Activated CD4-positive, alpha-beta memory T cell treated with anti-CD3 and anti-CD28 coated beads for 36 hours (primary cell): ENCODE data around the gene STX2. TPM values are rescaled to one million over a fixed set of nuclear protein-coding genes. Genes with fewer than 3 reads are reported as not detected.

Source experiments
- CTCF ChIA-PET: fragments of 350-600 bp; sonication (Branson Sonifier 250); formaldehyde crosslinking; loops from one replicate; lab custom pipeline; 2021; ENCODE audit warnings: antibody characterized with exemption, inconsistent platforms; lab: Charles Lee
- POLR2A ChIA-PET: fragments of 350-600 bp; sonication (Branson Sonifier 250); formaldehyde crosslinking; loops from one replicate; lab custom pipeline; 2021; ENCODE audit warnings: antibody characterized with exemption; lab: Charles Lee
- DNase-seq: peaks from one replicate; pipeline ENCODE4 v3.0.0-alpha.2; 2020
- H3K27ac Mint-ChIP-seq: one replicate; pipeline ENCODE4 v1.8.0; 2021; ENCODE audit warnings: mixed read lengths
- H3K27me3 Mint-ChIP-seq: one replicate; pipeline ENCODE4 v1.8.0; 2021; ENCODE audit warnings: mixed read lengths
- H3K36me3 Mint-ChIP-seq: one replicate; pipeline ENCODE4 v1.8.0; 2021; ENCODE audit warnings: mixed read lengths
- H3K4me1 Mint-ChIP-seq: one replicate; pipeline ENCODE4 v1.8.0; 2021; ENCODE audit warnings: low read depth, mixed read lengths
- H3K4me3 Mint-ChIP-seq: one replicate; pipeline ENCODE4 v1.8.0; 2021; ENCODE audit warnings: mild to moderate bottlenecking, mixed read lengths
- H3K9me3 Mint-ChIP-seq: one replicate; pipeline ENCODE4 v1.8.0; 2021; ENCODE audit warnings: mixed read lengths
- intact Hi-C: fragments of 100-400 bp; cut with micrococcal nuclease; formaldehyde crosslinking; loops from one replicate; pipeline ENCODE4 v1.15.1; 2023
- total RNA-seq, 2 experiments: library from RNA; stranded (reverse); gene quantifications; one replicate each; pipeline ENCODE4 v1.2.3, GENCODE V29; 2021

STX2 gene
- total RNA-seq, 2 experiments from 2014 or later: 18.1 to 22.8 TPM

DNA sequence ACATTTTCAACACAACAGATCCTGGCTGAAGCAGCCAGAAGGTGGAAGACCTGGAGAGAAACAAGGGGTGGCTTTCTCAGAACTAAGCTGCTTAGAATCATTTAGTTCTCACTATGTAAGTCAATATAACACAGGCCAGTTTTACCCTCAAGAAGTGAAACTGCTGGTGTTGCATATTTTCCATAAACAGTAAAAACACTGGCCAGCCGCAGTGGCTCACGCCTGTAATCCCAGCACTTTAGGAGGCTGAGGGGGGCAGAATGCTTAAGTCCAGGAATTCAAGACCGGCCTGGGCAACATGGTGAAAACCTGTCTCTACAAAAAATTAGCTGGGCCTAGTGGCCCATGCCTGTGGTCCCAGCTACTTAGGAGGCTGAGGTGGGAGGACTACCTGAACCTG lies 11.6 kb downstream of the STX2 start:
- H3K27ac Mint-ChIP-seq: no peak overlapping the region
- POLR2A ChIA-PET: interaction anchor here (0.6 kb wide), 1 partner anchor 31 kb away, joined by 3 read pairs; no protein-coding TSS in a partner anchor
- intact Hi-C loops: no loop called here
- H3K4me1 Mint-ChIP-seq: peaks cover 18% of the 10 kb centered on the region
- peaks cover 15% of the 10 kb centered on the region for H3K36me3 Mint-ChIP-seq
- H3K9me3 Mint-ChIP-seq: no peaks in the 10 kb centered on the region
- CTCF ChIA-PET: interaction anchor here (1.0 to 1.5 kb wide), 4 partner anchors 9 to 43 kb away, joined by 3 to 8 read pairs (median 5); no protein-coding TSS in a partner anchor
- DNase-seq: no peak
- no peak overlapping the region for H3K4me3 Mint-ChIP-seq
- H3K27me3 Mint-ChIP-seq: no peaks in the 10 kb centered on the region

DNA sequence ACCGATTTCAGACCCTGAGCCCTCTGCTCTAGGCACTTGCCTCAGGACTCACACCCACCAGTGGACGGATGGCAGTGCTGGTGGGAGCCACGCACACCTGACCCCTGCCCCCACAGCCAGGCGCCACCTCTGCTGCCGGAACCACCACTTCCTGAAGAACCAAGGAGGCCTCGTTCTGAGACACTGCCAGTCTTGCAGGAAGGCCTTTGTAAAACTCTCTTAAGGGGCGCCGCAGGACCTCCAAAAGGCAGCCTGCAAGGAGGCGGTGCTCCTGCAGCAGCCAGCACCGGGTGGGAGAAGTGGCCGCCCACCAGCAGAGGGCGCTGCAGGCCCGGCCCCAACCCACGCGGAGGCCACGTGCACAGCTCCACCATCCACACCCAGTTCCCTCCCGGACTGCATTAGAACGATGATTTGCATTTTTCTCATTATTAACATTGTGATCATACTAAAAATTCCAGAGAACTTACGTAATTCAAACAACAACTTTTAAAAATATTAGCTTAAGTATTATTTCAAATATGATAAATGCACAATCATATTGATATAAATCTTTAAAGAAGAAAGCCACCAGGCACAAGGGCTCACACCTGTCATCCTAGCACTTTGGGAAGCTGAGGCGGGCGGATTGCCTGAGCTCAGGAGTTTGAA lies 12.8 kb downstream of the STX2 start:
- Mint-ChIP-seq H3K4me3 (no peak overlapping the region), H3K36me3 (peaks cover 17% of the 10 kb centered on the region), H3K27ac (no peak overlapping the region), H3K4me1 (peaks cover 13% of the 10 kb centered on the region), H3K9me3 (no peaks in the 10 kb centered on the region), H3K27me3 (no peaks in the 10 kb centered on the region)
- intact Hi-C loops: no loop called here
- peak; percentile 82 for DNase-seq
- ChIA-PET POLR2A (interaction anchor here (0.9 kb wide), 1 partner anchor 30 kb away, joined by 3 read pairs; no protein-coding TSS in a partner anchor), CTCF (interaction anchor here (0.6 to 3.0 kb wide), 21 partner anchors 8 to 306 kb away, joined by 3 to 37 read pairs (median 4); no protein-coding TSS in a partner anchor)

DNA sequence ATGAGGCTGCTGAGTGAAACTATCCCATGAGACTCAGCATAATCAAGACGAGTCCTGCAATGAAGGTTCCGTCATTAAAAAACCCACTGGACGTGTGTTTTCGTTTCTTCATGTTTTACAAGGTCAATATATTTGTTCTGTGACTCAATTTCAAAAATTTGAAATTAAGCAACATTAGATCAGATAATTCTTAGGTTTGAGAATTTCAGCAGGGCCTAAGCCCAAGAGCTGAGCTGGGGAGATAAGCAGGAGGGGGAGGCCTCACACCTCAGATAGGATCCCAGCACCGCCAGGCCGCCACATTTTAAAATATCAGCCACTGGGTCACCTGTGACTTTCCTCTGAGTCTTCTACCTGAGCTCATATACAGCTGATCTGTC lies 13.3 kb downstream of the STX2 start:
- intact Hi-C loops: no loop called here
- POLR2A ChIA-PET: no interaction called here

GRCh38 chr12:130819681-130820080 lies 19.4 kb downstream of the STX2 start:
- H3K36me3 Mint-ChIP-seq: peaks cover 18% of the 10 kb centered on the region
- intact Hi-C loops: no loop called here
- peaks cover 7% of the 10 kb centered on the region for H3K4me1 Mint-ChIP-seq
- DNase-seq: no peak
- no peak overlapping the region for H3K27ac Mint-ChIP-seq
- POLR2A ChIA-PET: interaction anchor here (0.7 kb wide), 1 partner anchor 43 kb away, joined by 6 read pairs; no protein-coding TSS in a partner anchor
- H3K27me3 Mint-ChIP-seq: no peaks in the 10 kb centered on the region
- H3K4me3 Mint-ChIP-seq: no peak overlapping the region
- CTCF ChIA-PET: interaction anchor here (0.7 to 2.2 kb wide), 7 partner anchors 10 to 60 kb away, joined by 3 to 10 read pairs (median 5); no protein-coding TSS in a partner anchor
- no peaks in the 10 kb centered on the region for H3K9me3 Mint-ChIP-seq

More for the DNA sequence above, 13.3 kb downstream of the STX2 start:
- Mint-ChIP-seq H3K27ac (no peak overlapping the region), H3K4me1 (peaks cover 13% of the 10 kb centered on the region), H3K27me3 (no peaks in the 10 kb centered on the region), H3K36me3 (peaks cover 19% of the 10 kb centered on the region), H3K9me3 (no peaks in the 10 kb centered on the region), H3K4me3 (no peak overlapping the region)
- DNase-seq: no peak
- CTCF ChIA-PET: interaction anchor here (1.1 to 3.0 kb wide), 14 partner anchors 8 to 307 kb away, joined by 3 to 37 read pairs (median 6); no protein-coding TSS in a partner anchor

GRCh38 chr12:130818635-130819576 lies 20.1 kb downstream of the STX2 start:
- Mint-ChIP-seq H3K9me3 (no peaks in the 10 kb centered on the region), H3K36me3 (peaks cover 22% of the 10 kb centered on the region), H3K4me1 (peaks cover 7% of the 10 kb centered on the region), H3K27ac (peak overlapping the region; percentile 74), H3K4me3 (peak overlapping the region; percentile 81), H3K27me3 (no peaks in the 10 kb centered on the region)
- intact Hi-C loops: loop anchor here (1.0 kb wide), 2 partner anchors 22 to 58 kb away; no protein-coding TSS in a partner anchor
- ChIA-PET POLR2A (interaction anchor here (0.5 kb wide), 1 partner anchor 16 kb away, joined by 3 read pairs; no protein-coding TSS in a partner anchor), CTCF (interaction anchor here (1.0 to 2.2 kb wide), 9 partner anchors 8 to 59 kb away, joined by 3 to 10 read pairs (median 6); no protein-coding TSS in a partner anchor)
- DNase-seq: peak; percentile 81

DNA sequence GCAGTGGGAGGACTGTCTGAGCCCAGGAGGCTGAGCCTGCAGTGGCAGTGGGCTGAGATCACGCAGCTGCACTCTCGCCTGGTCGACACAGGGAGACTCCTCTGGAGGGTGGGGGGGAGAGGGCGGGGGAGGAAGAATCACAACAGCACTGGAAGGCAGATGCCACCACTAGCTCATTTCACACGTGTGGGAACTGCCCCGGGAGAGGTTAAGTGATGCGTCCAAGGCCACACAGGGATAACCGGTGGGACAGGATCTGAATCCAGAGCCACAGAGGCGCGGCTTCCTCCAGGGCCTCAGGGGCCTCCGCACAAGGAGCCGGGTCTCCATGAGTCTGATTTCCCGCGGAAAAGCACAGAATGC lies 20.8 kb downstream of the STX2 start:
- Mint-ChIP-seq H3K36me3 (peaks cover 17% of the 10 kb centered on the region), H3K4me1 (peaks cover 7% of the 10 kb centered on the region), H3K9me3 (no peaks in the 10 kb centered on the region), H3K4me3 (peak overlapping the region; percentile 81), H3K27me3 (no peaks in the 10 kb centered on the region), H3K27ac (peak overlapping the region; percentile 74)
- intact Hi-C loops: loop anchor here (1.0 kb wide), 2 partner anchors 21 to 57 kb away; no protein-coding TSS in a partner anchor
- ChIA-PET CTCF (interaction anchor here (0.9 to 2.0 kb wide), 8 partner anchors 8 to 57 kb away, joined by 3 to 7 read pairs (median 5); no protein-coding TSS in a partner anchor), POLR2A (interaction anchor here (0.5 kb wide), 1 partner anchor 17 kb away, joined by 3 read pairs; no protein-coding TSS in a partner anchor)
- peak; percentile 33 for DNase-seq

DNA sequence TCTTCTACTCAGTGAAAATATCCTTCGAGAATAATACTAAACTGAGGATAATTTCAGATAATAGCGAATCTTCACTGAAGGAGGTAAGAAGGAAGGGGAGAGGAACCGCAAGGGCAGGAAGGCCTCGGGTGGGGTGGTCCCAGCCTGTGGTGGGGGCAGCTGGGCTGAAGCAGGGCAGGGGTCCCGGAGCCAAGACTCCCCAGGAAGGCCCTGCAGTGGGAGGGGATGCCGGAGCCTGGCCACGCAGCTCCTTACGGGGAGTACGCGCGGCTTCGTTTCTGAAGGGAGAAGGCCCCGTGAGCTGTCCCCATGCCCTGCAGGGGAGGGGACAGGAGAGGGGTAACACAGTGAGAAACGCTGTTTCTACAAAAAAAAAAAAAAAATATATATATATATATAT lies 21.2 kb downstream of the STX2 start:
- H3K36me3 Mint-ChIP-seq: peaks cover 15% of the 10 kb centered on the region
- no peak overlapping the region for H3K4me3 Mint-ChIP-seq
- ChIA-PET POLR2A (no interaction called here), CTCF (interaction anchor here (0.9 to 2.0 kb wide), 8 partner anchors 9 to 57 kb away, joined by 3 to 7 read pairs (median 5); no protein-coding TSS in a partner anchor)
- intact Hi-C loops: loop anchor here (1.0 kb wide), 2 partner anchors 21 to 57 kb away; no protein-coding TSS in a partner anchor
- H3K27ac Mint-ChIP-seq: no peak overlapping the region
- no peaks in the 10 kb centered on the region for H3K27me3 Mint-ChIP-seq
- no peak for DNase-seq
- H3K9me3 Mint-ChIP-seq: no peaks in the 10 kb centered on the region
- peaks cover 7% of the 10 kb centered on the region for H3K4me1 Mint-ChIP-seq

DNA sequence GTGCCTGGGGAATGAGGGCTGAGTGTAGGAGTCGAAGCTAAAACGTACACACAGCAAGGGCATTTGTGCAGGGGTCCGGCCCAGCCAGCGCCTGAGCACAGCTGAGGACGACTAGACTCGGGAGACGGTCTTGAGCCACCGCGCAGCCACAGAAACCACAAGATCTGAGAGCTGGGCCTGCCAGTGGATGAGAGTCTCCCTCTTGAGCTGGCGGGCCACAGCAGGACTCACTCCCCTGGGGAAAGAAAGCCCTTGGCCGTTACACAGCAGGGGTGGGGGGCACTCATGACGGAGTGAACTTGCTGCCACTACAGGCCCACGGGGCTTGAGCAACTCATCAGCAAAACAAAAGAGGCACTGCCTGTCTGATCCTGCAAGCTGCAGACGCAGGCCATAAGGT lies 23.0 kb downstream of the STX2 start:
- no peak for DNase-seq
- H3K27ac Mint-ChIP-seq: no peak overlapping the region
- no peaks in the 10 kb centered on the region for H3K27me3 Mint-ChIP-seq
- peaks cover 18% of the 10 kb centered on the region for H3K36me3 Mint-ChIP-seq
- peaks cover 7% of the 10 kb centered on the region for H3K4me1 Mint-ChIP-seq
- POLR2A ChIA-PET: no interaction called here
- intact Hi-C loops: no loop called here
- no peak overlapping the region for H3K4me3 Mint-ChIP-seq
- CTCF ChIA-PET: interaction anchor here (1.2 kb wide), 1 partner anchor 53 kb away, joined by 4 read pairs; no protein-coding TSS in a partner anchor
- H3K9me3 Mint-ChIP-seq: no peaks in the 10 kb centered on the region

DNA sequence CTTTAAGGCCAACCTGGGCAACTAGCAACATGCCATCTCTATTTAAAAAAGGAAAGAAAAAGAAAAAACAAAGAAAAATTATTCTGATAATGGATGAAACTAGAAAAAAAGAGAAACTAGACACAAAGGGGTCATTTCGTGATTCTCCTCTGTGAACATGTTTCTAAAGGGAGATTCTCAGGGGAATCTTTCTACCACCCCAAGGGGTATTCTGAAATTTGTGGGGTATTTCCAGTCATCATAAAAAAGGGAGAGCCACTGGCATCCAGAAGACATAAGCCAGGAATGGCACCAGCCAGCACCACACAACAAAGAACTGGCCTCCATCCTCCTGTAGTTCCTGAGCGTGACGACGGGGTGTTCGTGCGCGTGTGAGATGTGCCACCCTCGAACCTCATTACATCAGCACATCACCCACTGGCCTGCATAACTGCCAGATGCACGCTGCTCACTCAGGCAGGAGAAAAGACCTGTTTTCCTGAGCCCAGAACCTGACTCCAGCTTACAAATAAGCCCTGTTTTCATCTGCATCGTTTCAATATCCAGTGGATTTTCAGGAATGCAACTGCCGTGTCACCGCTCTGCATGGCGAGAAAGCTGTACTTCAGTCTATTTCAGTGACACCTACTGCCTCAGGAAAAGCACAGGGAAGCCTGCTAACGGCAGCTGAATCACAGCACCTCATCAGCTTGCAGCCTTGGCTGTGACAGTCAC lies 23.9 kb downstream of the STX2 start:
- Mint-ChIP-seq H3K4me3 (no peak overlapping the region), H3K36me3 (peaks cover 17% of the 10 kb centered on the region), H3K4me1 (peaks cover 7% of the 10 kb centered on the region), H3K9me3 (no peaks in the 10 kb centered on the region), H3K27ac (no peak overlapping the region), H3K27me3 (no peaks in the 10 kb centered on the region)
- DNase-seq: no peak
- intact Hi-C loops: no loop called here
- POLR2A ChIA-PET: no interaction called here
- CTCF ChIA-PET: interaction anchor here (0.6 to 0.7 kb wide), 2 partner anchors 12 to 54 kb away, joined by 3 to 5 read pairs; no protein-coding TSS in a partner anchor

- POLR2A ChIA-PET: no interaction called here
- H3K4me3 Mint-ChIP-seq: no peak overlapping the region
- H3K36me3 Mint-ChIP-seq: peaks cover 22% of the 10 kb centered on the region
- peaks cover 7% of the 10 kb centered on the region for H3K4me1 Mint-ChIP-seq
- CTCF ChIA-PET: interaction anchor here (0.5 kb wide), 1 partner anchor 61 kb away, joined by 4 read pairs; no protein-coding TSS in a partner anchor
- DNase-seq: no peak
- intact Hi-C loops: no loop called here
- H3K27me3 Mint-ChIP-seq: no peaks in the 10 kb centered on the region
- no peaks in the 10 kb centered on the region for H3K9me3 Mint-ChIP-seq
- no peak overlapping the region for H3K27ac Mint-ChIP-seq
Measured at GRCh38 chr12:130813949-130814348, 25.1 kb downstream of the STX2 start.

GRCh38 chr12:130813436-130813835 lies 25.6 kb downstream of the STX2 start:
- peaks cover 4% of the 10 kb centered on the region for H3K4me1 Mint-ChIP-seq
- DNase-seq: no peak
- peaks cover 23% of the 10 kb centered on the region for H3K36me3 Mint-ChIP-seq
- H3K4me3 Mint-ChIP-seq: no peak overlapping the region
- no peaks in the 10 kb centered on the region for H3K27me3 Mint-ChIP-seq
- H3K9me3 Mint-ChIP-seq: no peaks in the 10 kb centered on the region
- intact Hi-C loops: no loop called here
- ChIA-PET CTCF (interaction anchor here (0.5 to 1.3 kb wide), 3 partner anchors 12 to 65 kb away, joined by 3 to 4 read pairs (median 4); no protein-coding TSS in a partner anchor), POLR2A (no interaction called here)
- no peak overlapping the region for H3K27ac Mint-ChIP-seq
